GM19455 (cell line): Measurements from ENCODE around the gene MOGAT2.

ENCODE experiments used
- ATAC-seq: cut with Tn5 transposase; IDR thresholded peaks from one replicate; pipeline ENCODE4 v1.9.1; 2021; ENCODE audit not compliant: unreplicated experiment

The MOGAT2 gene

GRCh38 chr11:75776546-75776945, 58.9 kb downstream of the MOGAT2 start:
- no peak for ATAC-seq

DNA sequence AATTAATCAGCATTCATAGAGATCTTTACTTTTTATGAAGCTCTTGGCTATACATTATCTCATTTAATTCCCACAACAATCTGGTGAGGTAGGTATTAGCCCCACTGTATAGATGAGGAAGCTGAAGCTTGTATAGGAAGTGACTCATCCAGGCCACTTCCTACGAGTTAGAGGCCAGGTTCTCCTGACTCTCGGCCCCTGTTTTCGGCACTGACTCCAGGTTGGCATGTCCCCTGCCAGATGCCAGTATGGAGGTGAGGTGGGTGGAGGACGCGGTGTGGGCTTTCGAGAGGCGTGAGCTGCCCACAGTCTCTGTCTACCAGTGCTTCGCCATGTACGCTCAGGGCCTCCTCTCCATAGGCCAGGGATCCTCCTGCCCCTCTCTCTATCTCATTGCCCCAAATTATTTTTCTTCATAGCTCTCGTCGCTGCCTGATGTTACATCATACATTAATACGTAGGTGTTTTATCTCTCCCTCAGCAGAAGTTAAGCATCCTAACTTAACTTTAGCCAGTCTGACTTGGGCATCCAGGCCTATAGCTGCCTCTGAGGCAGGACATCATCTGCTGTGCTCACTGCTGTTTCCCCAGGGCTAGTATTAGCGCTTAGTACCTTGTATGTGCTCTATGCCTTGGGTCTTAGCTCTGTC, 59.9 kb downstream of the MOGAT2 start:
- no peak for ATAC-seq

DNA sequence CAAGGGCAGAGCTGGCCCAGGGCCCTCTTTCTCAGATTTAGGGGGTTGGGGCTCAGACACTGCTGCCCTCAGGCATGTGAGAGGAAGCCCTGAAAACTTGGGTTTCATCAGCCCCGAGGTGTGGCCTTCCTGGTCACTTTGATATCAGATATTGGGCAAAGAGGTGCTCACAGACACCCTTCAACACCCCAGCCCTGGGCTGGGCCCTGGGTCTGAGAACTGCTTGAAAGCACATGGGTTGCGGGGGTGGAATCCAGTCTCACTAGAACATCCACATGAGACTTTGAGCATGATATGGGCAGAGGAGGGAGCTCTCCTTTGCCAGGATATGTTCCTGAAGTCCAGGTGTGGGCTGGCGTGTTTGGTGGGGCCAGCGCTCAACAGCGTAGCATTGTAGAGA, 61.3 kb downstream of the MOGAT2 start:
- ATAC-seq = no peak

DNA sequence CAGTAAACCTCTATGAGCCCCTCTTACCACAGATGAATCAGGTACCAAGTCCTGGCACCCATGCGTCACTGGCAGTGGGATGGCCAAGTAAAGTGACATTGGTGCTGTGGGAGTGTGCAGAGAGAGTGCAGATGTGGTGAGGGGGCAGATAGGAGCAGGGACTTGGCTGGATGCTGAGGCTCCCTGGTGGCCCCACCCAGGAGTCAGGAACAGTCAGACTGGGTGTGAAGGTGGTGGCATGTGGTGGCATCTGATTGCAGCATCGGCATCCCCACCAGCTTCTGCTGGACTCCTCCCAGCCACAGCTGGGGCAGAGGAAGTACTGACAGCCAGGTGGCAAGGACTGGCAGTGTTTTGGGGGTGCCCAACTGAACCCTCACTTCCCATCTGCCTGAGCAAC, 62.3 kb downstream of the MOGAT2 start:
- ATAC-seq = no peak

DNA sequence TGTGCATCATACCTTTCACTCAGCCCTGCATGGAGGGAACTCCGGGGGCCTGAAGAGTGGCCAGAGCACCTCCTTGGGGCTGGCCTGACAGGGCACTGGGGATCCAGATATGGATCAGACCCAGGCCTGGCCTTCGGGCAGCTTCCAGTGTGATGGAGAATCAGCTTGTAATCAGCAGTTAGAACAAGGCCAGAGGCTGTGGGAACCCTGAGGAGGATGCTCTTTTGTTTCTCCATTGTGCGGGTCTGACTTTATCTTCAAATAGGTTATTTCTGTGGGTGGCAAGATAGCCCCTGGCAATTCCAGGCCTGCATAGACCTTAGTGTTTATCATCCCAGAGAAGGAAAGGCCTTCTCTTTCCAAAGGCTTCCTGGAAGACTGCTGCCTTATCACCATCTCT, 63.2 kb downstream of the MOGAT2 start:
- no peak for ATAC-seq

DNA sequence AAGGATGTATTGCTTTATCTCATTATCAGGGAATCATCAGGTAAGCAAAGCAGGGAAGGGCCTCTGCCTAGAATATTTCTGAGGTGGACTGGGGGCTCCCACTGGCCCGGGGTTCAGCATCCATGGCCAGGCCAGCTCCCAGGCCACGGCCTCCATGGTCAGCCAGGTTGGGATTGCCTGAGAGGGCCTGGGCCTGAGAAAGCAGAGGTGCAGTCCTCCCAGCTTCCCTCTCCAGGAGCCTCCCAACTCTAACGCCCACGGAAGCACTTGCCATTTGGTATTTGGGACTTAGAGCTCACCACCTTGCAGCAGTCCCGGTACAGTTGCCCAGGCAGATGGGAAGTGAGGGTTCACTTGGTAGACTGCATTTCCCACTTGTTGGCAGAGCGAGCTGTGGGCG, 63.7 kb downstream of the MOGAT2 start:
- ATAC-seq = no peak

GRCh38 chr11:75781831-75782230, 64.2 kb downstream of the MOGAT2 start:
- ATAC-seq = no peak
